HG03025 (cell line): Measurements from ENCODE around the gene TMEM132D.
"Not testable (repeated sequence)": the region's sequence is repeated elsewhere in the genome, so short reads cannot be mapped to it uniquely, and the experiment has no call there.

ENCODE experiments used
- ATAC-seq: cut with Tn5 transposase; IDR thresholded peaks from one replicate; pipeline ENCODE4 v1.9.1; 2021; ENCODE audit warnings: mild to moderate bottlenecking, moderate library complexity; ENCODE audit not compliant: unreplicated experiment, low FRiP score

The TMEM132D gene

DNA sequence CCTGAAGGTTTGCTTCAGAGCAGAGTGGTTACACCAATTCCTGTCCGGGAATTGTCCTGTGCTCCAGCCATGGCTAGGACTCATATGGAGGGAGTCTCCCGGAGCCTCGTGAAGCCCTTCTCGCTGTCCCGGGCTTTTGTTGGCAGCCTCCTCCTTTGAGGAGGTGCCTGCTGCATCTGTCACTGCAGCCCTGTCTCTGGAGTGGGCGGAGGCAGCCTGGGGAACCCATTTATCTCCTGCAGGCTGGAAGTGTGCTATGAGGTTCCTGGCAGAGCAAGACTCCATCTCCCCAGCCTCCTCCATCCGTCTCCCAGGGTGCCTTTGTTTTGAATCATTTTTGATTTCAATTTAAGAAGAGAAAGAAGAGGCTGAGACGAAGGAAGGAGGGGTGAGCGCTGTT, 695.3 kb downstream of the TMEM132D start:
- ATAC-seq = no peak

DNA sequence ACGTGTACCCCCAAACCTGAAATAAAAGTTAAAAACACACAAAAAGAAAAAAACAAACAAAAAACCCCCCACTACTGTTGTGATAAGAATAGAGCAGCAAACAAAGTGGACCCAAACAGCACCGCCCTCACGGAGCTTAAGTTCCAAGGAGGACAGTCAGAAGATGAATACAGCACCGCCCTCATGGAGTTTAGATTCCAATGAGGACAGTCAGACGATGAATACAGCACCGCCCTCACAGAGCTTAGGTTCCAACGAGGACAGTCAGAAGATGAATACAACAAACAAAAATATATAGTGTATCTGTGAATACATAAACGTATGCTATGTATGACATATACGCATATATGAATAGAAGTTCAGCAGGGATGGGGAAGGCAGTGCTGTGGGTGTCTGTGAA, 696.7 kb downstream of the TMEM132D start:
- no peak for ATAC-seq

DNA sequence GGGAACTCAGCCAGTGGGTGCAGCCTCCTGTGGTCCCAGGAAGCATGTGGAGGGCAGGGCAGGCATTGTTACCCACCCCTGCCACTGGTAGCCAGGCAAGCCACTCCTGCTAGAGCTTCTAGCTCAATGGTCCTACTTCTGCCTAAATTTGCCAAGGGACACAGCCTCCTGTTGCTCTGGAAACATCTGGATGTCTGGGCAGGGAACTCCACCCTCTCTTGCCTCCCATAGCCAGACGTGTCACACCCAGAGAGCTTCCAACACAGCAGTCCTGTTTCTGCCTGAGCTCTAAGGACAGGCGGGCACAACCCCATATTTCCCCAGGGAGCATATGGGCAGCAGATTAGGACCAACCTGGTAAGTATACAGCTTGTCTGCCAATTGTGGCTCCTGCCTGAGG, 700.4 kb downstream of the TMEM132D start:
- no peak for ATAC-seq

DNA sequence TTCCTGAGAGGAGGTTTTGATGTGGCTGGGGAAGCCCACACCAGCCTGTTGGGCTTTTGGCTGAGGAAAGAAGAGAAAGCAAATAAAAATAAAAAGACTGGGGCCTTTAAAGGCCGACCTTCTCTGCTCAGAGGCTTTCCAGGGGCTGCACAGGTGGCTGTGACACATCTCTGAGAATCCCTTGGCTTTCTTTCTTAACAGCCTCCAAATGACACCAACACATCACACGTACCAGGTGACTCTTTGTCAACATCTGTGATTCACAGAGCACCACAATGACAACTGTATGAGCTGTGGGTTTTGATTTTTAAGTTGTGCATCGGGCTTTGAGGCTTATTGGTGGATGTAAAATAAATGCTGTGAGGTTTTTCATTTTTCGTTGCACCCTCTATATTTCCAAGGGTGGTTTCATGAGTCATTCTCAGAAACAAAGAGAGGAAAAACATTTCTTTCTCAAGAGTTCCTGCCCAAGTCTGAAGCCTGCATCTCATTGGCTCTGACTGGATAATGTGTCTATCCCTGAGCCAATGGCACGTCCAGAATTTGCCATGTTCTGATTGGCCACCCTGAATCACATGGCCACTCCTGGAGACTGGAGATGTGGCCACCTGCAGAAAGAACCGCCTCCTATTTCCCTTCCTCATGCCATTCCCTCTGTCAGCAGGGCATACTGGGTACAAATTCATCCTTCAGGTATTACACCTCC, 701.6 kb downstream of the TMEM132D start:
- no peak for ATAC-seq

DNA sequence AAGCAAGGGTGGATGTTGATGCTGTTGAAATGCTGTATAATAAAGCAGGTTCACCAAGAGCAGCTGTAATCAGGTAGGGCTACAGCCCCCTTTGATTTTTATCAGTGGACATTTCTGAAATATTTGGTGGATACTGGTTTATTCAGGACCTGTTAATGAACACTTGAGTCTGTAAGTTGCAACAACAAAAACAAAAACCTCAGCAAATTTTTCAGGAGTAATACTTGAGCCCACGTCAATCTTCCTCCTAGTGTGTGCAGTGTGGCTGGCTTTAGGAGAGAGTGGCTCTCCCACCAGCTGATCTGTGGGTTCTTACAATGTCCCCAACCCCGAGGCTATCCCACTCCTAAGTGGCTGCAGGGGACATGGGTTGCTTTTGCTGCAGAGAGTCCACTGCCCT, 702.8 kb downstream of the TMEM132D start:
- ATAC-seq = no peak

DNA sequence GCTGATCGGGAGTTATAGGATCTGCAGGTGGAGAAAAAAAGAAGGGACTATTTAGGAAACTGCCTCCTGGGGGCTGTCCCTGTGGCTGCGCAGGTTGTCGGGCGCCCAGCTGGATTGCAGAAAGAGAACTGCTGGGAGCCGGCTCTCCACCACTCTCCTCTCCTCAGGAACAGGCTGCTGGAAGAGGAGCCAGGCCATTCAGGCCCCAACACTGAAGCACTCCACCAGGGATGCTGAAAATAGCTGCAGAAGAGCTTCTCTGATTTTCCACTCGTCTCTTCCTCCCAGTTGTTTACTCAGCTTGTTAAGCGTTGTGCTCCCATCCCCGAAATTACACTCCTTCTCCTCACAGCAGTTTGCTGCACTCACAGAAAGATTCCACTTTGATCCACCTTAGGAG, 703.2 kb downstream of the TMEM132D start:
- no peak for ATAC-seq

DNA sequence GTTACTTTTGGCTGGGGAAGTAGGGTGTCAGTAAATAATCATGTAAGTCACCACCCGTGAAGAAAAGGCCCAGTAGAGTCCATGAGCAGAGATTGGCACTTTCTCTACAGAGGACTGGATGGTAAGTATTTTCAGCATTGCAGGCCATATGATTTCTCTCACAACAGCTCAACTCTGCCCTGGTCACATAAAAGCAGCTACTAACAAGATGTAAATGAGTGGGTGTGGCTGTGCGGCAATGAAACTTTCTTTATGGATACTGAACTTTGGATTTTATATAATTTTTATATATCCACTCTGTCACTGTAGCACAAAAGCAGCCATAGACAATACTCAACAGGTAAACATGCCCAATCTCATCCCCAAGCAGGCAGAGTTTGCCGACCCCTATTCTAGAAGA, 706.9 kb downstream of the TMEM132D start:
- ATAC-seq = no peak

DNA sequence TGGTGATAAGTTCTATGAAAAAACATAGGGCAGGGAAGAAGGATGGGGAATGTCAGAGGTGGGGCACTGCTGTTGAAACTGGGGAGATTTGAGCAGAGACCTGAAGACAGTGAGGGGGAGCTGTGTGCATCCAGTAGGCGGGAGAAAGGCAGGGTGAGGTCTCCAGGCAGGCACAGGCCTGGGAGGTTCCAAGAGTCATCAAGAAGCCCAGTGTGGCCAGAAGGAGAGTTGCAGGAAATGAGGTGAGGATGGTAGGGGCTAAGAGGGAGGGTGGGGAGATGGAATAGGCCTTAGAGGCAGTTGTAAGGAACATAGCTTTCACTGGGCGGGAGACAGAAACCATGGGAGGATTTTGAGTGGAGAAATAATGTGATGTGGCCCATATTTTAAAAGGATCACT, 708.7 kb downstream of the TMEM132D start:
- no peak for ATAC-seq

DNA sequence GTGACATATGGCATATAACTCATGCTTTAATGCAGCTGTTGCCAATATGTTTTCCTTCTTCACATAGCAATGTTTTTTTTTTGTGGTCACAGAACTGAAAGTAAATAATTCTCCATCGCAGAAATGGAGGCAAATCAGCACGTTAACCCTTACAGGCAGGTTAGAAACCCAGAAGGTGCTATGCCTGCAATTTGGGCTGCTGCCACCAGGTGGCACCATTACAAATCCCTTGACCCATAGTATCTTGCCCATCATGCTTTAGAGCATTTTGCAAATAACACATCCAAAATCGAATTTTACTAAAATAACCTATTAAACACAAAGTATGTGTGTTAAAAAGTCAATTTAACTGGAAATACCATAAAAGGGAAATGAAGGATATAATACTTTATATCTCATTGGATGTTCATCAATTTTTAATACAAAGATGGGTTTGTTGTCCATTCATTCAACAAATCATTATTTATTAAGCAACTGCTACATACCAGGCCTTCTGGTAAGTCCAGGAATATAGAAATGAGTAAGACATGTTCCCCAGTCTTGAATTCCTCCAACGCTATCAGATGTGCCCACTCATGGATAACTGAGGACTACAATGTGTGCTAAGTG, 710.5 kb downstream of the TMEM132D start:
- ATAC-seq = no peak

DNA sequence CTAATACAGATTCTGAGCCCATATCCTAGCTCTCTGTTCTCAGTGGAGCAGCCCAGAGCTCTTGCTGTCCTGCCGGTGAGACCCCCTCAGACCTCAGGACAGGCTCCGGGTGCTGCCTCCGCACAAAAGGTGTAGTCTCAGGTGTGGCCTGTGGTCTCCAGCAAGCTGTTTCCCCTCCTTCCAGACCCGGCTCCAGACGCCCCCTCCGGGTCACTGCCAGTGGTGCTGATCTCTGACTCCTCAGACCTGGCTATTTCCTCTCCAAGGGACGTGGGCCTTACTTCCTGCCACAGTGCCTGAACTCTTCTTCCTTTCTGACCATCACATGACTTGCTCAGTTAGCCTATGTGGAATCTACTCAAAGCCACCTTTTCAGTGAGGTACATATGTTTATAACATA, 713.0 kb downstream of the TMEM132D start:
- no peak for ATAC-seq

DNA sequence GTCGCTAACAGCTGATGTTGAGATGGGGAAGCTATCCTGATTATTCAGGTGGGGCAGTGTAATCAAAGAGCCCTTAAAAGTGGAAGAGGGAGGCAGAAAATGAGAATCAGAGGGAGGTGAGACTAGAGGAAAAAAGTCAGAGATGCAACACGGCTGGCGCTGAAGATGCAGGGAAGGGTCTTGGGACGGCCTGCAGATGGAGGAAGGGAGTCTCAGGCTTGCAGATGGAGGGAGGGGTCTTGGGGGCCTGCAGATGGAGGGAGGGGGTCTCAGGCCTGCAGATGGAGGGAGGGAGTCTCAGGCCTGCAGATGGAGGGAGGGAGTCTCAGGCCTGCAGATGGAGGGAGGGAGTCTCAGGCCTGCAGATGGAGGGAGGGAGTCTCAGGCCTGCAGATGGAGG, 713.9 kb downstream of the TMEM132D start:
- not testable (repeated sequence) for ATAC-seq

DNA sequence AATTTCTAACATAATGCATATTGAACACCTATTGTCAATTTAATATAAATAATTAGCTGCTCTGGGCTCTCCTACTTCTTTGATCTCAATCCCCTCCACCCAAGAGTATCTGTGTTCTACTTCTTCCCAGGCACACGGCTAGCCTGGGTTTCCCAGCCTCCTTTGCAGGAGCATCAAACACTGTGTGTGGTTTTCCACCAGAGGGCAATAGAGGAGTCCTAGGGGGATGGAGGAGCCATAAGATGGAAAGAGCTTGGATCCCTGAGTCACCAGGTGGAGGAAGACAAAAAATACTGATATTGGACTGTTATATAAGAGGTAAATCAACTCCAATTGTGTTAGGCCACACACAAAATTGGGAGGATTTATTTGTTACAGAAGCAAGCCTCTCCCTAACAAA, 716.9 kb downstream of the TMEM132D start:
- no peak for ATAC-seq

DNA sequence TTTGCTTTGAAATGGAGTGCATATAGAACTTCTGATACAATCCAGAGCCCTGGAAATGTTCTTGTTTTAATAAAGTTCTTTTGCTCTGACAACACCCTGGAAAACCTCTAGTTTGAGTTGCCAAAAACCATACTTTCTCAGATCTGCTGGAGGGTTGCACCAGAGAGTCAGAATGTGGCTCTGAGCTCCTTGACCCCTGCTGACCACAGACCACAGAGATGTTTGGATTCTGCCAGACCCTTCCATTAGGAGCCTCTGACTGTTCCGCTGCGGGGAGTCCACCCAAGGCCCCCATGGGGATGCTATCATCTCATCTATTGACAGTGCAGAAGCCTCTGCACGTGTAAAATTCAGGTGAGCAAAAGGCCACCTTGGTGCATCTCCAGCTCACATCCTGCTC, 718.0 kb downstream of the TMEM132D start:
- ATAC-seq = no peak

DNA sequence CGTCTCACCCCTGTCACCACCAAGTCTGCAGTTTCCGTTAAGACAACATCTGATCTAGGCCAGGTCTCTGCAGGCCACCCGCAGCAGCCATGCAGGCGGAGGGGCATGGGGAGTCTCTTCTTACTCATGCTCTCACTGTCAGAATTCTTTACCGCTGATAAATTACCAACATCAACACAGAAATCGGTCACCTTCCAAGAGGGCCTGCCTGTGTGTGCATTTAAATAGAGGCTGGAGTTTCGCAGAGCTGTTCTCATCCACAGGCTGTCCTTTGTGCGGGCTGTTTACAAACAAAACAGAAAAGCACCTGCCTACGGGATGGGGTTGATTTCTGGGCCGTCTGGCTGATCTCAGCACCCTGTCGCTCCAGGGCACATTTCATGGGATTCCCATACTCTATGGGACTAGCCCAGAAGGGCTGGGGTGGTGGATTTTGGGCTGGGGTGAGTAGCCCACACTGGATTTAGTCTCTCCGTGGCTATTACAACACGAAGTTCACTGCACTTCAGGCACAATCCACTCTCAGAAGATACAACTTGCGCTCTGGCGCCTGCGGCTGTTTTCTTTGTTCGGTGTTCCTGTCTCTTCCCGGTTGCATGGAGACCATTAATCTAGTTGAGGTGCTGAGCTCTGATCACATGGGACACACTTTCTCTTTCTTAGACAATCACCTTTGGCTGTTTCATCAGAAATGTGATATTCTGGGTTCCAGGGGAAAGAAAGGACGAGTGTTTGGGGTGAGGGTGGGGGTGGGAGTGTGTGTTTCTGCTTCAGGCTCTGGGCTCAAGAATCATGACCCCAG, 719.5 kb downstream of the TMEM132D start:
- ATAC-seq = no peak

DNA sequence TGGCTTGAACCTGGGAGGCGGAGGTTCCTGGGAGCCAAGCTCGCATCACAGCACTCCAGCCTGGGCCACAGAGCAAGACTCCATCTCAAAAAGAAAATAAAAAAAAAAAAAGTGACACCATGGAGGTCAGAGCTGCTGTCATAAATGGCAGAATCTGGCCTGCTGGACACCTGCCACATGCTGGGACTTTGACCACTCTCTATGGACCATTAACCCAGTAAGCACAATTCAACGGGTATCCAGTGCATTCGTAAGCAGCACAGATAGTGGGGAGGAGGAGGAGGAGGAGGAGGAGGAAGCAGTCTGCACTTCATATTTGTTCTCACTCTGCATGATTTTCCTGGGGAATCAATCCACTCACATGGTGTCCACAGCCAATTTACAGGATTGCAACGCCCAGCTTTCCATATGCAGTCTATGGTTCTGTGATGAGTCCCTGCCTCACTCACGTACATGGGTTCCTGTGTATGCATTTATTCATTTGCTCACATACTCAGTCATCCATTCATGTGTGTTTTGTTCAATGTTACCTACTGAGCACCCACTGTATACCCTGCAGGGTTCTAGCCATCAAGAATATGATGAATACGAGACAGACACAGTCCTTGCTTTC, 723.8 kb downstream of the TMEM132D start:
- ATAC-seq = no peak

DNA sequence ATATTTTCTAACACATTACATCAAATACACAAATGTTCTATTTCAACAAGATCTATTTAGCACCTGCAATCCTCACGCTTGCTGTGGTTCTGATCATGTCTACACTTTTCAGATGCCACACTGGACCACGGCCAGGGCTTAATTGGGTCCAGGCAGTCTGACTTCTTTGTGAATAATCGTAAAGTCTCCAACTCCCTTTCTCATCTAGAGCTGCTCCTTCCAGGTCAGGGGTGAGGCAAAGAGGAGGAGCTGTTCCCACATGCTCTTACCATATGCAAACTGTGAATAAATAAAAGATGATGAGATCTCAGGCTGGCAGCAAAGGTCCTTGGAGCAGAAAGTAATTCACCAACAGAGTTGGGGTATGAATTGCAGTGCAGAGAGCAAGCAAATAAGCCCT, 733.9 kb downstream of the TMEM132D start:
- ATAC-seq = no peak

DNA sequence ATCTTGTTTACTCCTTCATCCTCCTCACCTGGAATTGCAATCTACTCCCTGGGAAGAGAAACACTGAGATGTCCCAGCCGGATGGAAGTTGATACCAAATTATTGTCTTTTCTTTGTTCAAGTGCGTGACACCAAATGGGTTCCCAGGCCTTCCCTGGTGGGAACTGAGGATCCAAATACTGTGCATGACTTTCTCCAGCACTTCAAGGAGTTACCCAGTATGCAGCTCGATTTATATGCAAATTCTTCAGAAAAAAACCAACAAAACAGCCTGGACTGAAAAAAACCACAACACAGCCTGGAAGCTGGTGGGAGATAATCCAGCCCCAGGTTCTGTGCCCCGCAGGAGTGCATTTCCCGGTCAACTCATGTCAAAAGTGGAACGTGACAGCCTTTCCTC, 740.0 kb downstream of the TMEM132D start:
- ATAC-seq = no peak

DNA sequence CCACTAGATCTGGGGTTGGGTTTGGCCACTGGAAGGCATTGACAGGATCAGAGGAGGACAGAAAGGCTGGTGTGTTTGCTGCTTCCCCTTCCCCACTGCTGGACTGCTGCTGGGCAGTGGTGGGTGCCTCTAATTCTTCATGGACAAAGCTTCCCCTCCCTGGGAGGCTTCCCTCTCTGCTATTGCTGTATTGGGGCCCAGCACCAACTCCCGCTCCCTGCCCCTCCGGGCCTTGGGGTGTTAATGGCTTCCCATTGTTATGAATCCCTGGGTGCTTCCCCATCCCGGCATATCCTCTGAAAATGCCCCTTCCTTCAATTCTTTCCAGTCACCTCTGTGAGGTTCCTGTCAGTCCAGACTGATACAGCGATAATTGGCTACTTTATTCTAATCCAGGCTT, 740.4 kb downstream of the TMEM132D start:
- no peak for ATAC-seq

DNA sequence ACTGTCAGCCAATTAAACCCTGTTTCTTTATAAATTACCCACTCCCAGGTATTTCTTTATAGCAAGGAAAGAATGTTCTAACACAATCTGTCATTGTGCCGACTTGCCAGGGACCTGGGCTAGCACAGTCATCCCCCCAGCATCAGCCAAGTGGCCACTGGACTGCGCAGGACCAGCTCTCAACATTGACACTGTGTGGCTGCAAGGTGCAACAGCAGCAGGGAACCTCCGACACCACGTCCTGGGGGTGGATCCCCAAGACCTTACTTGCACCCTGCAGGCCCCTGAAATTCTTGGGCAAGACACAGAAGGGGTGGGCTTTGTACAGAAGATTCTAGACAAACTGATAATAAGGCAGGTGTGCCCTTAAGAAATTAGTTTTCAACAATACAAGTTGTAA, 741.0 kb downstream of the TMEM132D start:
- ATAC-seq = no peak

DNA sequence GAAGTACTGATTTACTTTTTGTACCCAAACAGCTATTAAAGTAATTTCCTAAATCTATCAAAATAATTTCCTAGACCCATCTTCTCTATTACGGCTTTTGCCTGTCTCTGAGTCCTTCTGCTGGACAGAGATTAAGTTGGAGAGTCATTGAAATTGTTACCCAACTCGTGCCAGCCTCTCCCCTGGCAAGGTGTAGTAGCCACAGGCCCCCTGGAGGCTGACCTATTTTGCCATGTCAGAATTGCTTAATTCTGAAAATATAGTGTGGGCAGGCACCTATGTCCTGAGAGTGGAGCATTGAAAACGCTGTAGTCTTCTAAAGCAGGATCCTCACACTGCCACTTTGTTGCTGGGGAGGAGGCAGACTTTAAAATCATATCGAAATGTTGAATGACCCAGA, 742.3 kb downstream of the TMEM132D start:
- ATAC-seq = no peak

DNA sequence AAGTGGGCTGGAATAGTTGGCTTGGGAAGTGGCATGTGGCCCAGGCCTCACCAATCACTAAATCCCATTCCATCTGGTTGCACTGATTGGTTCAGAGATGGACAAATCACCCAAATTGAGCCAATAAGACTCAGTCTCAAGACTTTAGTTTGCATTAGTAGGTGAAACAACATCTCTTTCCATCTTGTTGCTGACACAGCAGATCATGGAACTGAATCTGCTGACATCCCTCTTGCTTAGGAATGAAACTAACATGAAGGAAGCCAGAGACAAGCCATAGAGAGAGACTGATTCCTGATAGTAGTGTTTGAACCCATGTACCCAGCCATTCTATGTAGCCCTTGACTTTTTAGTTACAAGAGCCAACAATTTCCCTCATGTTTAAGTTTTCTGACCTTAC, 743.5 kb downstream of the TMEM132D start:
- no peak for ATAC-seq
